Measurements from ENCODE around the gene ZNF99.

DNA sequence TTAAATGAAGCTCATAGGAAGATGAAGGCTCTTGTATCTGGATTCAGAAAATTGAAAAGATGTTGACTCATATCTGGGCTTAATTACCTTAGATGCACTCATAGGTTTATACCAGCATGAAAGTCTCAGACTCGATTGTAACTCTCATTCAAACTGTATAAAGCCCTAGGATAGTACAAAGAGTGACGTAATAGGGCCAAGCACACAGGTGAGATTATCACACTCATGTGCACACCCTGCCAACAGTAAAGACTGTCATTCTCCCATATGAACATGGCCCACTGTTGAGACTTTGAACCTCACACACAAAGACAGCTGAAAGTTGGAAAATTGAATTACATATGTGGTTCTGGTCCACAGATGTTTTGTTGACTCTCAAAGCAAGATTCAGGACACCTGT is 30.2 kb upstream of the ZNF99 start:
- no peak for TF ChIP-seq CTCF (IDR thresholded peaks at IDR 0.05)
- no peak for TF ChIP-seq POLR2A (IDR thresholded peaks at IDR 0.05)
- no peak for TF ChIP-seq POLR2AphosphoS5 (IDR thresholded peaks at IDR 0.05)

Data from prostate gland (tissue), 2 donors.